Loucy (cell line): ENCODE data around the gene MCC.

Experiments
- H2AFZ ChIP-seq: fragments of 200-600 bp; sonication (generic); 2 replicates; pipeline ENCODE4 v1.6.0; 2016; ENCODE audit warnings: antibody characterized with exemption, mild to moderate bottlenecking, low read length, moderate library complexity
- H3F3A ChIP-seq: fragments of 200-600 bp; 2 replicates; pipeline ENCODE4 v1.6.0; 2016; ENCODE audit warnings: antibody characterized with exemption, low read depth, mild to moderate bottlenecking
- H3K27me3 ChIP-seq: fragments of 200-600 bp; sonication (generic); 2 replicates; pipeline ENCODE4 v1.6.1; 2014; ENCODE audit warnings: low read length, mild to moderate bottlenecking; ENCODE audit not compliant: insufficient read depth, poor library complexity, severe bottlenecking
- H3K36me3 ChIP-seq: fragments of 200-600 bp; sonication (generic); 2 replicates; pipeline ENCODE4 v1.6.1; 2016; ENCODE audit warnings: low read length; ENCODE audit not compliant: insufficient read depth
- H3K4me1 ChIP-seq: fragments of 200-600 bp; sonication (generic); 2 replicates; pipeline ENCODE4 v1.5.1; 2014; ENCODE audit warnings: low read length, mild to moderate bottlenecking; ENCODE audit not compliant: insufficient read depth, poor library complexity, severe bottlenecking
- H3K4me2 ChIP-seq: fragments of 200-600 bp; sonication (generic); 2 replicates; pipeline ENCODE4 v1.6.0; 2014; ENCODE audit warnings: antibody characterized with exemption, low read length, low read depth, mild to moderate bottlenecking; ENCODE audit not compliant: poor library complexity, severe bottlenecking
- H3K4me3 ChIP-seq: fragments of 200-600 bp; sonication (generic); 2 replicates; pipeline ENCODE4 v1.5.1; 2014; ENCODE audit warnings: low read length, mild to moderate bottlenecking, mixed read lengths; ENCODE audit not compliant: poor library complexity, severe bottlenecking
- H3K79me2 ChIP-seq: fragments of 200-600 bp; sonication (generic); 2 replicates; pipeline ENCODE4 v1.6.1; 2014; ENCODE audit warnings: low read length; ENCODE audit not compliant: insufficient read depth
- H3K9ac ChIP-seq: fragments of 200-600 bp; sonication (generic); 2 replicates; pipeline ENCODE4 v1.6.0; 2014; ENCODE audit warnings: mild to moderate bottlenecking, low read depth, low read length, moderate library complexity; ENCODE audit not compliant: poor library complexity, severe bottlenecking
- H3K9me2 ChIP-seq: fragments of 200-600 bp; sonication (generic); replicated peaks from 2 replicates; pipeline ENCODE4 v1.6.1; 2016; ENCODE audit warnings: low read depth, low read length, mixed read lengths
- H3K9me3 ChIP-seq: fragments of 200-600 bp; sonication (generic); 2 replicates; pipeline ENCODE4 v1.6.1; 2014; ENCODE audit warnings: mild to moderate bottlenecking, antibody characterized with exemption, low read length, low read depth; ENCODE audit not compliant: insufficient read depth
- H4K20me1 ChIP-seq: fragments of 200-600 bp; sonication (generic); 2 replicates; pipeline ENCODE4 v1.6.0; 2014; ENCODE audit warnings: antibody characterized with exemption, low read length, mild to moderate bottlenecking; ENCODE audit not compliant: insufficient read depth, poor library complexity, severe bottlenecking
- CTCF ChIP-seq: fragments of 200-600 bp; sonication (generic); conservative IDR thresholded peaks from 2 replicates; pipeline ENCODE4 v1.5.1; 2014; ENCODE audit warnings: mild to moderate bottlenecking, antibody characterized with exemption, low read length
- EZH2phosphoT487 ChIP-seq: fragments of 200-600 bp; IDR thresholded peaks from 2 replicates; pipeline ENCODE4 v1.6.1; 2018; ENCODE audit warnings: antibody characterized with exemption, mild to moderate bottlenecking, moderate library complexity, borderline replicate concordance

The MCC gene

GRCh38 chr5:113000466-113000865 lies 487.8 kb downstream of the MCC start:
- Histone ChIP-seq H3K4me2 (no peak overlapping the region), H3K79me2 (peaks cover 31% of the 10 kb centered on the region), H3K4me3 (no peak overlapping the region), H3K9ac (no peak overlapping the region), H3K9me2 (no peaks in the 10 kb centered on the region), H3F3A (no peaks in the 10 kb centered on the region), H3K27me3 (no peaks in the 10 kb centered on the region), H4K20me1 (peaks cover 3% of the 10 kb centered on the region), H3K9me3 (no peaks in the 10 kb centered on the region), H3K36me3 (peaks cover 52% of the 10 kb centered on the region; the same call in 1 of the 2 replicates), H3K4me1 (no peaks in the 10 kb centered on the region), H2AFZ (no peak overlapping the region)
- TF ChIP-seq EZH2phosphoT487: no peak
- no peak for TF ChIP-seq CTCF

- Histone ChIP-seq H3K9me2 (no peaks in the 10 kb centered on the region), H3K9ac (no peak overlapping the region), H3K4me1 (no peaks in the 10 kb centered on the region), H4K20me1 (peaks cover 3% of the 10 kb centered on the region), H3K4me3 (no peak overlapping the region), H3K27me3 (no peaks in the 10 kb centered on the region), H3K36me3 (peaks cover 42% of the 10 kb centered on the region; the same call in 1 of the 2 replicates), H3K4me2 (no peak overlapping the region), H2AFZ (no peak overlapping the region), H3F3A (no peaks in the 10 kb centered on the region), H3K79me2 (peaks cover 31% of the 10 kb centered on the region), H3K9me3 (no peaks in the 10 kb centered on the region)
- TF ChIP-seq EZH2phosphoT487 (no peak), CTCF (no peak)
These were observed 490.0 kb downstream of the MCC start for GRCh38 chr5:112998296-112998695.

GRCh38 chr5:112996830-112997374 lies 491.4 kb downstream of the MCC start:
- Histone ChIP-seq H3K4me3 (no peak overlapping the region), H3K4me1 (no peaks in the 10 kb centered on the region), H3K4me2 (no peak overlapping the region), H4K20me1 (peaks cover 3% of the 10 kb centered on the region), H3F3A (no peaks in the 10 kb centered on the region), H3K9me3 (no peaks in the 10 kb centered on the region), H3K9me2 (no peaks in the 10 kb centered on the region), H3K9ac (no peak overlapping the region), H2AFZ (no peak overlapping the region), H3K27me3 (no peaks in the 10 kb centered on the region), H3K79me2 (peaks cover 39% of the 10 kb centered on the region), H3K36me3 (peaks cover 42% of the 10 kb centered on the region; the same call in 1 of the 2 replicates)
- TF ChIP-seq CTCF: no peak
- no peak for TF ChIP-seq EZH2phosphoT487
